Measurements from ENCODE around the gene CDK19. TPM values are rescaled to one million over a fixed set of nuclear protein-coding genes. Genes with fewer than 3 reads are reported as not detected.

The CDK19 gene
- total RNA-seq, 1 experiment from 2014 or later, result 36.8 TPM

DNA sequence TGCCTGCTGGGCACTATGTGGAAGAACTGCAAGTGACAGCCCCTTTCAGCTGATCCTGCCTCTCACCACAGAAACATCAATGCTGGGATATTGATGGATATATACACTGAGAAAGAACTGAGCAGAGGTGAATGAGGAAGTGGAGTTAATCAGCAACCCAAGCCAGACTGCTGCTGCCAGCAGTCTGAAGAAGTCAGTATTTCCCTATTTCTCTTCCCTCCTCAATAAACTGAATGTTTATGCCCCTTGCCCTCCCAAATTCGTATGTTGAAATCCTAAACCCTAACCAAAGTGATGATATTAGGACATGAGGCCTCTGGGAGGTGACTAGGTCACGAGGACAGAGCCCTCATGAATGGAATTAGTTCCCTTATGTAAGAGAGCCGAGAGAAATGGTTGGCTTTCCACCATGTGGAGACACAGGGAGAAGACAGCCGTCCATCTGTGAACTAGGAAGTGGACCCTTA, 76.3 kb downstream of the CDK19 start:
- BruUV-seq (replicated peaks), result no TSS peak
- Histone ChIP-seq H3K4me3 (no peak overlapping the region), H3F3A (ENCODE audit: insufficient read depth, low read depth) (no peaks in the 10 kb centered on the region), H3K9me3 (ENCODE audit: insufficient read depth, low read depth) (peaks cover 15% of the 10 kb centered on the region; the same call in 1 of the 2 replicates), H3K36me3 (ENCODE audit: low read depth) (peaks cover 17% of the 10 kb centered on the region), H3K4me1 (replicated peaks; ENCODE audit: insufficient read depth) (no peaks in the 10 kb centered on the region), H4K20me1 (ENCODE audit: insufficient read depth) (no peaks in the 10 kb centered on the region), H3K4me2 (no peak overlapping the region), H3K27me3 (ENCODE audit: insufficient read depth, low read depth) (no peaks in the 10 kb centered on the region), H2AFZ (no peak overlapping the region), H3K9me2 (ENCODE audit: insufficient read depth) (no peaks in the 10 kb centered on the region), H3K27ac (no peak overlapping the region), H3K79me2 (ENCODE audit: low read depth) (no peaks in the 10 kb centered on the region)
- ChIA-PET POLR2A (ENCODE audit: unreplicated experiment) (no interaction called here), CTCF (no interaction called here)
- no peak for DNase-seq
- intact Hi-C loops (cut with micrococcal nuclease; ENCODE audit: unreplicated experiment), result no loop called here
- TF ChIP-seq, protein P1, sequence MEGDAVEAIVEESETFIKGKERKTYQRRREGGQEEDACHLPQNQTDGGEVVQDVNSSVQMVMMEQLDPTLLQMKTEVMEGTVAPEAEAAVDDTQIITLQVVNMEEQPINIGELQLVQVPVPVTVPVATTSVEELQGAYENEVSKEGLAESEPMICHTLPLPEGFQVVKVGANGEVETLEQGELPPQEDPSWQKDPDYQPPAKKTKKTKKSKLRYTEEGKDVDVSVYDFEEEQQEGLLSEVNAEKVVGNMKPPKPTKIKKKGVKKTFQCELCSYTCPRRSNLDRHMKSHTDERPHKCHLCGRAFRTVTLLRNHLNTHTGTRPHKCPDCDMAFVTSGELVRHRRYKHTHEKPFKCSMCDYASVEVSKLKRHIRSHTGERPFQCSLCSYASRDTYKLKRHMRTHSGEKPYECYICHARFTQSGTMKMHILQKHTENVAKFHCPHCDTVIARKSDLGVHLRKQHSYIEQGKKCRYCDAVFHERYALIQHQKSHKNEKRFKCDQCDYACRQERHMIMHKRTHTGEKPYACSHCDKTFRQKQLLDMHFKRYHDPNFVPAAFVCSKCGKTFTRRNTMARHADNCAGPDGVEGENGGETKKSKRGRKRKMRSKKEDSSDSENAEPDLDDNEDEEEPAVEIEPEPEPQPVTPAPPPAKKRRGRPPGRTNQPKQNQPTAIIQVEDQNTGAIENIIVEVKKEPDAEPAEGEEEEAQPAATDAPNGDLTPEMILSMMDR (conservative IDR thresholded peaks at IDR 0.05), result no peak
- TF ChIP-seq EZH2 (IDR thresholded peaks at IDR 0.05; ENCODE audit: low read depth), result no peak

- Histone ChIP-seq H3K27ac (no peak overlapping the region), H3K4me1 (replicated peaks; ENCODE audit: insufficient read depth) (no peaks in the 10 kb centered on the region), H3K4me3 (no peak overlapping the region), H3F3A (ENCODE audit: insufficient read depth, low read depth) (no peaks in the 10 kb centered on the region; the same call in 1 of the 2 replicates), H3K9me2 (ENCODE audit: insufficient read depth) (no peaks in the 10 kb centered on the region), H2AFZ (no peak overlapping the region), H3K9me3 (ENCODE audit: insufficient read depth, low read depth) (no peaks in the 10 kb centered on the region), H3K27me3 (ENCODE audit: insufficient read depth, low read depth) (no peaks in the 10 kb centered on the region), H3K36me3 (ENCODE audit: low read depth) (no peaks in the 10 kb centered on the region), H3K79me2 (ENCODE audit: low read depth) (no peaks in the 10 kb centered on the region), H4K20me1 (ENCODE audit: insufficient read depth) (no peaks in the 10 kb centered on the region), H3K4me2 (no peak overlapping the region)
- CTCF ChIA-PET, result interaction anchor here (0.6 kb wide), 1 partner anchor 1306 kb away, joined by 12 read pairs; no protein-coding TSS in a partner anchor
- DNase-seq, result no peak
- no TSS peak for BruUV-seq (replicated peaks)
- TF ChIP-seq, protein P1 (conservative IDR thresholded peaks at IDR 0.05), result no peak
- no peak for TF ChIP-seq EZH2 (IDR thresholded peaks at IDR 0.05; ENCODE audit: low read depth)
- POLR2A ChIA-PET (ENCODE audit: unreplicated experiment), result no interaction called here
- intact Hi-C loops (cut with micrococcal nuclease; ENCODE audit: unreplicated experiment), result no loop called here
Observed at GRCh38 chr6:110735666-110736065, 79.6 kb downstream of the CDK19 start.

DNA sequence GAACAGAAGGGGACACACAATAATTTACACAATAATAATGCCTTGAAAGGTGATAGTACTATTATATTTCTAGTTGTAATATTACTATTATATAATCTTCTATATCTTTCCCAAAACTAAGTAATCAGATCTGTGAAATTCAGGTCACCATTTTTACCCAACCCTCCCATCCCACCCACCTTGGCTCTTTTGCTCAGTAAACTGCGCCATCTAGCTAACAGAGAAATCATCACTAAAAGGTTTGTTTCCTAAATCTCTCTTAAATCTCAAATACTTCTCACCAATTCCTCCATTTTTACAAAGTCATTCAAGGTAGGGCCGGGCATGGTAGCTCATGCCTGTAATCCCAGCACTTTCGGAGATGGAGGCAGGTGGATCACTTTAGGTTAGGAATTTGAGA, 83.4 kb downstream of the CDK19 start:
- Histone ChIP-seq H3K4me3 (no peak overlapping the region), H3K36me3 (ENCODE audit: low read depth) (no peaks in the 10 kb centered on the region), H3K9me2 (ENCODE audit: insufficient read depth) (no peaks in the 10 kb centered on the region), H4K20me1 (ENCODE audit: insufficient read depth) (no peaks in the 10 kb centered on the region), H3K79me2 (ENCODE audit: low read depth) (no peaks in the 10 kb centered on the region), H3K9me3 (ENCODE audit: insufficient read depth, low read depth) (no peaks in the 10 kb centered on the region), H3K27me3 (ENCODE audit: insufficient read depth, low read depth) (no peaks in the 10 kb centered on the region), H3K4me2 (no peak overlapping the region), H3K27ac (no peak overlapping the region), H3F3A (ENCODE audit: insufficient read depth, low read depth) (no peaks in the 10 kb centered on the region; the same call in 1 of the 2 replicates), H3K4me1 (replicated peaks; ENCODE audit: insufficient read depth) (no peaks in the 10 kb centered on the region), H2AFZ (no peak overlapping the region)
- ChIA-PET CTCF (interaction anchor here (0.5 to 0.6 kb wide), 2 partner anchors 15 to 57 kb away, joined by 3 read pairs; no protein-coding TSS in a partner anchor), POLR2A (ENCODE audit: unreplicated experiment) (no interaction called here)
- DNase-seq, result no peak
- no TSS peak for BruUV-seq (replicated peaks)
- no peak for TF ChIP-seq EZH2 (IDR thresholded peaks at IDR 0.05; ENCODE audit: low read depth)
- TF ChIP-seq, protein P1 (conservative IDR thresholded peaks at IDR 0.05), result no peak; the same call in 1 of the 2 replicates
- intact Hi-C loops (cut with micrococcal nuclease; ENCODE audit: unreplicated experiment), result no loop called here

Data from PC-9 (cell line).